Measurements from ENCODE around the gene PPP2R5A.

GRCh38 chr1:212313616-212314015, 28.4 kb downstream of the PPP2R5A start:
- TF ChIP-seq, protein P1, sequence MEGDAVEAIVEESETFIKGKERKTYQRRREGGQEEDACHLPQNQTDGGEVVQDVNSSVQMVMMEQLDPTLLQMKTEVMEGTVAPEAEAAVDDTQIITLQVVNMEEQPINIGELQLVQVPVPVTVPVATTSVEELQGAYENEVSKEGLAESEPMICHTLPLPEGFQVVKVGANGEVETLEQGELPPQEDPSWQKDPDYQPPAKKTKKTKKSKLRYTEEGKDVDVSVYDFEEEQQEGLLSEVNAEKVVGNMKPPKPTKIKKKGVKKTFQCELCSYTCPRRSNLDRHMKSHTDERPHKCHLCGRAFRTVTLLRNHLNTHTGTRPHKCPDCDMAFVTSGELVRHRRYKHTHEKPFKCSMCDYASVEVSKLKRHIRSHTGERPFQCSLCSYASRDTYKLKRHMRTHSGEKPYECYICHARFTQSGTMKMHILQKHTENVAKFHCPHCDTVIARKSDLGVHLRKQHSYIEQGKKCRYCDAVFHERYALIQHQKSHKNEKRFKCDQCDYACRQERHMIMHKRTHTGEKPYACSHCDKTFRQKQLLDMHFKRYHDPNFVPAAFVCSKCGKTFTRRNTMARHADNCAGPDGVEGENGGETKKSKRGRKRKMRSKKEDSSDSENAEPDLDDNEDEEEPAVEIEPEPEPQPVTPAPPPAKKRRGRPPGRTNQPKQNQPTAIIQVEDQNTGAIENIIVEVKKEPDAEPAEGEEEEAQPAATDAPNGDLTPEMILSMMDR (IDR thresholded peaks at IDR 0.05; ENCODE audit: low read depth, low read length), result no peak
- no peak for TF ChIP-seq POLR2A (IDR thresholded peaks at IDR 0.05; ENCODE audit: extremely low read depth, insufficient read length)
- TF ChIP-seq, protein P2, sequence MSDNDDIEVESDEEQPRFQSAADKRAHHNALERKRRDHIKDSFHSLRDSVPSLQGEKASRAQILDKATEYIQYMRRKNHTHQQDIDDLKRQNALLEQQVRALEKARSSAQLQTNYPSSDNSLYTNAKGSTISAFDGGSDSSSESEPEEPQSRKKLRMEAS (IDR thresholded peaks at IDR 0.05; ENCODE audit: low read depth, low read length), result no peak

All from NB4 (cell line).